HL-60 (cell line): ENCODE measurements around the gene C6orf136.
A peak's percentile ranks its signal among the peaks of the same experiment; 100 is the strongest.

Source experiments
- POLR2AphosphoS5 ChIP-seq: IDR thresholded peaks from 2 replicates; pipeline ENCODE4 v1.6.1; 2012; ENCODE audit warnings: low read depth
- SPI1 ChIP-seq: IDR thresholded peaks from 2 replicates; pipeline ENCODE4 v1.6.1; 2012; ENCODE audit warnings: low read depth, mild to moderate bottlenecking, borderline replicate concordance
- TF ChIP-seq, protein P1 (sequence below): IDR thresholded peaks from one replicate; pipeline ENCODE4 v1.5.1; 2011; ENCODE audit warnings: low read length, control low read depth, inconsistent platforms; ENCODE audit not compliant: insufficient read depth

DNA sequence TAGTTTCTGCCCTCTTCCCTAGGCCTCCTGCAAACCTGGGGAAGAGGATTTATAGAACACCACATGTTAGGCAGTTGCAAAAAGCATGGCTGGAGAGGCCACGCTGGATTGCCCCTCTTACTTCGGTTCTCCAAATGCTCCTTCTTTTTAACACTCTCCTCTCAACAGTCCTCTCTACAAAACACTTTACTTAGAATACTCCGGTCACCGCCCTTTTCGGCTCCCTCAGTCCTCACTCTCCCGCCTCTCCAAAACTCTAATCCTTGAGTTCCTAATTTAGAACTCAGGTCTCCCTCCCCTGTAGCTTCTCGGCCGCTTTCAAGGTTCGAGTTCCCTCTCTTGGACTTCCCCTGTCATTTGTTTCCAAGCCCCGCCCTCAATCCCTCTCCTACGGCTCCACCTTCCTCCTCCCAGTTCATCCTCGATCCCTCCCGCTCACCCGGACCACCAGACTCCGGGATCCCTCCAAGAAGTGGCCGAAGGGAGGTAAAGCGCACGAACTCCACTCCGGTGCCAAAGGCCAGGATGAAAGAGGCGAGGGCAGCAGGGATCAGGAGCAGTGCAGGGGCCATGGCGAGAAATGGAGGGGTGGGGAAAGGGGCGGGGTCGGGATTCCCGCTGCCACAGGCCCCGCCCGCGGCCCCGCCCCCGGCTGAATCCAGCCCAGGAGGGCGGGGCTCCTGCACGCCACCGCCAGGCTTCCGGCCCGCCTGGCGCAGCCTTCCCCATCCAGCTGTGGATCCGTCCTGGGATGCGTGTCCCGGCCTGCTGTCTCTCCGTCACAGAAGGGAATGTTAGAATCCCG, 43.7 kb downstream of the C6orf136 start, which contains the start of gene NRM:
- TF ChIP-seq POLR2AphosphoS5 (no peak; the same call in 1 of the 2 replicates), SPI1 (peak; percentile 66; the same call in 1 of the 2 replicates)
- TF ChIP-seq, protein P1, sequence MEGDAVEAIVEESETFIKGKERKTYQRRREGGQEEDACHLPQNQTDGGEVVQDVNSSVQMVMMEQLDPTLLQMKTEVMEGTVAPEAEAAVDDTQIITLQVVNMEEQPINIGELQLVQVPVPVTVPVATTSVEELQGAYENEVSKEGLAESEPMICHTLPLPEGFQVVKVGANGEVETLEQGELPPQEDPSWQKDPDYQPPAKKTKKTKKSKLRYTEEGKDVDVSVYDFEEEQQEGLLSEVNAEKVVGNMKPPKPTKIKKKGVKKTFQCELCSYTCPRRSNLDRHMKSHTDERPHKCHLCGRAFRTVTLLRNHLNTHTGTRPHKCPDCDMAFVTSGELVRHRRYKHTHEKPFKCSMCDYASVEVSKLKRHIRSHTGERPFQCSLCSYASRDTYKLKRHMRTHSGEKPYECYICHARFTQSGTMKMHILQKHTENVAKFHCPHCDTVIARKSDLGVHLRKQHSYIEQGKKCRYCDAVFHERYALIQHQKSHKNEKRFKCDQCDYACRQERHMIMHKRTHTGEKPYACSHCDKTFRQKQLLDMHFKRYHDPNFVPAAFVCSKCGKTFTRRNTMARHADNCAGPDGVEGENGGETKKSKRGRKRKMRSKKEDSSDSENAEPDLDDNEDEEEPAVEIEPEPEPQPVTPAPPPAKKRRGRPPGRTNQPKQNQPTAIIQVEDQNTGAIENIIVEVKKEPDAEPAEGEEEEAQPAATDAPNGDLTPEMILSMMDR: no peak
